Kidney (tissue), 14 donors: Measurements from ENCODE around the gene S1PR5. TPM values are rescaled to one million over a fixed set of nuclear protein-coding genes. Genes with fewer than 3 reads are reported as not detected.

Source experiments
- DNase-seq, 5 donors: peaks; one replicate each; pipeline ENCODE4 v3.0.0-alpha.2; 2013 to 2020
- FAIRE-seq: peaks from 2 replicates; lab custom pipeline; 2012; peaks lifted over from hg19 to GRCh38; lab: Jason Lieb, UNC
- H3K27ac ChIP-seq, 2 donors: one replicate each; pipeline ENCODE4 v1.7.0; 2013; ENCODE audit warnings: low read depth in 2 of 2, low read length in 2 of 2, inconsistent platforms in 1 of 2
- H3K27me3 ChIP-seq: one replicate; pipeline ENCODE4 v1.7.1; 2013; ENCODE audit warnings: low read length, inconsistent platforms; ENCODE audit not compliant: control insufficient read depth, insufficient read depth
- H3K36me3 ChIP-seq, 3 donors: one replicate each; pipeline versions ENCODE4 v1.7.0 to v1.7.1; 2013; ENCODE audit warnings: low read length in 3 of 3, control low read depth in 1 of 3, inconsistent platforms in 1 of 3; ENCODE audit not compliant: insufficient read depth in 3 of 3, control insufficient read depth in 2 of 3
- H3K4me1 ChIP-seq, 3 donors: one replicate each; pipeline versions ENCODE4 v1.7.0 to v1.7.1; 2013; ENCODE audit warnings: low read length in 3 of 3, inconsistent platforms in 1 of 3, low read depth in 1 of 3; ENCODE audit not compliant: control insufficient read depth in 2 of 3, insufficient read depth in 2 of 3
- H3K4me3 ChIP-seq, 3 donors: one replicate each; pipeline versions ENCODE4 v1.7.0 to v1.8.1; 2013; ENCODE audit warnings: low read length in 3 of 3, control low read depth in 1 of 3, inconsistent platforms in 1 of 3
- H3K9ac ChIP-seq, 3 donors: one replicate each; pipeline versions ENCODE4 v1.7.0 to v1.7.1; 2013; ENCODE audit warnings: low read length in 3 of 3, control low read depth in 1 of 3, inconsistent platforms in 1 of 3
- H3K9me3 ChIP-seq, 3 donors: one replicate each; pipeline versions ENCODE4 v1.7.0 to v1.7.1; 2013; ENCODE audit warnings: low read length in 3 of 3, control low read depth in 1 of 3, inconsistent platforms in 1 of 3; ENCODE audit not compliant: control insufficient read depth in 2 of 3, insufficient read depth in 1 of 3
- intact Hi-C: fragments of 100-400 bp; cut with DNase I; formaldehyde crosslinking; loops from one replicate; pipeline ENCODE4 v1.11.1; 2022
- polyA plus RNA-seq: library from polyadenylated mRNA; stranded (reverse); fragments of 350-450 nt; fragmentation: Illumina TruSeq; extraction: RNeasy Lipid Tissue Mini Kit (QIAGEN cat#74804); gene quantifications from one replicate; pipeline ENCODE4 v1.2.3, GENCODE V29; 2014; ENCODE audit warnings: low read depth, low replicate concordance; ENCODE audit not compliant: insufficient read depth
- total RNA-seq: library from RNA; stranded (reverse); fragmentation: NEBNext Ultra II Directional; extraction: Animal tissue kit (Norgen Biotek cat#: 25700); gene quantifications from one replicate; pipeline ENCODE4 v1.2.1, GENCODE V29; 2021
- TF ChIP-seq, protein P1 (sequence below): IDR thresholded peaks from 3 replicates; pipeline ENCODE4 v1.5.1; 2012; ENCODE audit warnings: mild to moderate bottlenecking, moderate library complexity, borderline replicate concordance; ENCODE audit not compliant: insufficient read depth; ENCODE audit errors: extremely low read depth
- donor health status: control.
- donor health status: control.
- donor health status: control.
- donor health status: control.
- donor health status: control.
- donor health status: DM: yes; HTN: yes; CAD: no.
- donor health status: Normal renal cell carcinoma (clear cell type).

Gene S1PR5
- total and polyA plus RNA-seq, 2 donors from 2014 or later: 0.69 to 0.84 TPM

DNA sequence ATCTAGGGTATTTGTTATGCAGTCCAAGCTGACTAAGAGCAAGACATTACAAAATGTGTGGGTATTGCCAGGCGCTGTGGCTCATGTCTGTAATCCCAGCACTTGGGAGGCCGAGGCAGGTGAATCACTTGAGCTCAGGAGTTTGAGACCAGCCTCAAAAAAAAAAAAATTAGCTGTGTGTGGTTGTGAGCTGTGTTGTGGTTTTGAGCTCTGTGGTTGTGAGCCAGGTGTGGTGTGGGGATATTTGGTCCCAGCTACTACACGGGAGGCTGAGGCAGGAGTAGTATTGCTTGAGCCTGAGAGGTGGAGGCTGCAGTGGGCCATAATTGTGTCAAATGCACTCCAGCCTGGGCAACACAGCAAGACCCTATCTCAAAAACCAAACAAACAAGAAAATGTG is 8.5 kb downstream of the S1PR5 start:
- TF ChIP-seq, protein P1, sequence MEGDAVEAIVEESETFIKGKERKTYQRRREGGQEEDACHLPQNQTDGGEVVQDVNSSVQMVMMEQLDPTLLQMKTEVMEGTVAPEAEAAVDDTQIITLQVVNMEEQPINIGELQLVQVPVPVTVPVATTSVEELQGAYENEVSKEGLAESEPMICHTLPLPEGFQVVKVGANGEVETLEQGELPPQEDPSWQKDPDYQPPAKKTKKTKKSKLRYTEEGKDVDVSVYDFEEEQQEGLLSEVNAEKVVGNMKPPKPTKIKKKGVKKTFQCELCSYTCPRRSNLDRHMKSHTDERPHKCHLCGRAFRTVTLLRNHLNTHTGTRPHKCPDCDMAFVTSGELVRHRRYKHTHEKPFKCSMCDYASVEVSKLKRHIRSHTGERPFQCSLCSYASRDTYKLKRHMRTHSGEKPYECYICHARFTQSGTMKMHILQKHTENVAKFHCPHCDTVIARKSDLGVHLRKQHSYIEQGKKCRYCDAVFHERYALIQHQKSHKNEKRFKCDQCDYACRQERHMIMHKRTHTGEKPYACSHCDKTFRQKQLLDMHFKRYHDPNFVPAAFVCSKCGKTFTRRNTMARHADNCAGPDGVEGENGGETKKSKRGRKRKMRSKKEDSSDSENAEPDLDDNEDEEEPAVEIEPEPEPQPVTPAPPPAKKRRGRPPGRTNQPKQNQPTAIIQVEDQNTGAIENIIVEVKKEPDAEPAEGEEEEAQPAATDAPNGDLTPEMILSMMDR: no peak
- no peak overlapping the region for H3K27ac ChIP-seq
- FAIRE-seq: no peak
- peaks cover 0 to 3% (median 0%) of the 10 kb centered on the region in 3 donors for H3K4me1 ChIP-seq
- H3K36me3 ChIP-seq: no peaks in the 10 kb centered on the region
- no peak overlapping the region for H3K9ac ChIP-seq
- no peak overlapping the region for H3K4me3 ChIP-seq
- no peaks in the 10 kb centered on the region for H3K9me3 ChIP-seq
- peaks cover 5% of the 10 kb centered on the region for H3K27me3 ChIP-seq
- intact Hi-C loops: no loop called here
- no peak for DNase-seq

DNA sequence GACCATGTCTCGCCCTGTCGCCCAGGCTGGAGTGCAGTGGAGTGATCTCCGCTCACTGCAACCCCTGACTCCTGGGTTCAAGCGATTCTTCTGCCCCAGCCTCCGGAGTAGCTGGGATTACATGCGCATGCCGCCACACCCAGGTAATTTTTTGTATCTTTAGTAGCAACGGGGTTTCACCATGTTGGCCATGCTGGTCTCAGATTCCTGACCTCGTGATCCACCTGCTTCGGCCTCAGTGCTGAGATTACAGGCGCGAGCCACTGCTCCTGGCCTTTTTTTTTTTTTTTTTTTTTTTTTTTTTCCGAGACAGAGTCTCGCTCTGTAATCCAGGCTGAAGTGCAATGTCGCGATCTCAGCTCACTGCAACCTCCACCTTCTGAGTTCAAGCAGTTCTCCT is 9.2 kb downstream of the S1PR5 start:
- no peaks in the 10 kb centered on the region for H3K36me3 ChIP-seq
- no peak for FAIRE-seq
- no peak overlapping the region for H3K27ac ChIP-seq
- no peaks in the 10 kb centered on the region for H3K9me3 ChIP-seq
- TF ChIP-seq, protein P1: no peak
- no peak for DNase-seq
- H3K9ac ChIP-seq: no peak overlapping the region
- no peak overlapping the region for H3K4me3 ChIP-seq
- H3K4me1 ChIP-seq: peaks cover 0 to 3% (median 0%) of the 10 kb centered on the region in 3 donors
- intact Hi-C loops: no loop called here
- peaks cover 1% of the 10 kb centered on the region for H3K27me3 ChIP-seq

DNA sequence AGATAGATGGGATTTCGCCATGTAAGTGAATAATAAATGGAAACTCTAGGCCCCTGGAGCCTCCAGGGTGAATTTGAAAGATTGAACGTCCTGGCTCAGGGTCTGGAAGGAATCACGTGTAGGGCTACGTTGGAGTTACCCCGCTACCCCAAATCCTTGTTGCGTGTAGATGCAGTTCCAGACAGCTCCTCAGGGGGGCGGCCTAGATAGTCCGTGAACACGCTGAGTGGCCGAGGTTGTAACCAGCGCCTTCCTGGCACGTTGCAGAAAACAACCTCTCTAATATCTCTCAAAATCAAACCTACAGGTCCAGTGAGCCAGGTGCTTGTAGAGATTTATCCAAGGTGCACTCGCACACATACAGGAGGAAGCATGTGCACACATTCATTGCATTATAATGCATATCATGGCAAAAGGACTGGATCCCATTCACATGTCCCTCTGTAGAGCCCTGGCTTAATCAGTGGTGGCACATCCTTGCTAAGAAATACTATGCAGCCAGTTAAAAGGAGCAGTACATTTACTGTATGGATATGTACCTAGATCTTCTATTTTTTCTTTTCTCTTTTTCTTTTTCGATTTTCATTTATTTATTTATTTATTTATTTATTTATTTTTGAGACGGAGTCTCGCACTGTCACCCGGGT is 11.5 kb downstream of the S1PR5 start:
- TF ChIP-seq, protein P1: peak; percentile 66
- Histone ChIP-seq H3K27ac (no peak overlapping the region), H3K36me3 (no peaks in the 10 kb centered on the region), H3K9me3 (no peaks in the 10 kb centered on the region), H3K4me1 (peaks cover 0 to 5% (median 0%) of the 10 kb centered on the region in 3 donors), H3K4me3 (no peak overlapping the region), H3K9ac (no peak overlapping the region), H3K27me3 (no peaks in the 10 kb centered on the region)
- intact Hi-C loops: no loop called here
- no peak for FAIRE-seq
- peak in 4 of 5 donors; percentile 51 to 87 (median 70) for DNase-seq
